Measurements from ENCODE around the gene FAM107B.
"Not testable (repeated sequence)": the region's sequence is repeated elsewhere in the genome, so short reads cannot be mapped to it uniquely, and the experiment has no call there.

Gene FAM107B

GRCh38 chr10:14600065-14600464 lies 174.6 kb downstream of the FAM107B start:
- DNase-seq (ENCODE audit: low spot score) = no peak

- no peak for DNase-seq (ENCODE audit: low spot score)
Observed at GRCh38 chr10:14598809-14599764, 175.6 kb downstream of the FAM107B start.

DNA sequence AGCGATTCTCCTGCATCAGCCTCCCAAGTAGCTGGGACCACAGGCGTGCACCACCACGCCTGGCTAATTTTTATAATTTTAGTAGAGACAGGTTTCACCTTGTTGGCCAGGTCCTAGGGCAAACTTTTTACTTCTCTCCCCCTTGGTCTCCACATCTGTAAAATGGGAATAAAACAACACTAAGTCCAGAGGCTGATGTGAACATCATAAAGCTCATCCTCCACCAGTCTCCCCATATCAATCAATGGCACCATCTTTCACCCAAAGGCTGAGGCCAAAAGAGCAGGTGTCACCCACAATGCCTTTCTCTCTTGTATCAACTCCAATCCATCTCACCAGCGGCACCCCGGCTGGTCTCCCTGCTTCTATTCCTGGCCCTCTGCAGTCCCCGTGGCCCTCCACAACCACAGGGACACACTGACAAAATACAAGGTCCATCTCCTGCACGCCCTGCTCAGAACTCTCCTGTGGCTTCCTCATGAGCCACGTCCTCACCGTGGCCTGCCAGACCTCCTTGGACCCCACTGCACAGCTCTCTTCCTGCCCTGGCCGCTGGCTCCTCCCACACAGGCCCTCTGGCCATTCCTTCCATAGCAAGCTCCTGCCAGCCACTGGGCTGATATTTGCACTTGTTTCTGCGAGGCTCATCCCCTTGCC lies 179.0 kb downstream of the FAM107B start:
- no peak for DNase-seq (ENCODE audit: low spot score)

GRCh38 chr10:14594878-14595525 lies 179.7 kb downstream of the FAM107B start:
- no peak for DNase-seq (ENCODE audit: low spot score)

- no peak for DNase-seq (ENCODE audit: low spot score)
Observed at GRCh38 chr10:14593806-14594205, 180.9 kb downstream of the FAM107B start.

GRCh38 chr10:14592566-14592965 lies 182.1 kb downstream of the FAM107B start:
- DNase-seq (ENCODE audit: low spot score) = no peak

- no peak for DNase-seq (ENCODE audit: low spot score)
Observed at GRCh38 chr10:14592026-14592425, 182.7 kb downstream of the FAM107B start.

DNA sequence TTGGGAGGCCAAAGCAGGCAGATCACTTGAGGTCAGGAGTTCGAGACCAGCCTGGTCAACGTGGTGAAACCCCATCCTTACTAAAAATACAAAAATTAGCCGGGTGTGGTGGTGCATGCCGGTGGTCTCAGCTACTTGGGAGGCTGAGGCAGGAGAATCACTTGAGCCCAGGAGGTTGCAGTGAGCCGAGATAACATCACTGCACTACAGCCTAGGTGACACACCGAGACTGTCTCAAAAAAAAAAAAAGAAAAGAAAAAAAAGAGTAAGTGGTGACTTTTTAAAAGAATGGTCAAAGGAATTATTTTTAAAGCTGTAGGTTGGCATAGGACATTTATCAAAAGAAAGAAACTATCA lies 185.8 kb downstream of the FAM107B start:
- DNase-seq (ENCODE audit: low spot score) = not testable (repeated sequence)

DNA sequence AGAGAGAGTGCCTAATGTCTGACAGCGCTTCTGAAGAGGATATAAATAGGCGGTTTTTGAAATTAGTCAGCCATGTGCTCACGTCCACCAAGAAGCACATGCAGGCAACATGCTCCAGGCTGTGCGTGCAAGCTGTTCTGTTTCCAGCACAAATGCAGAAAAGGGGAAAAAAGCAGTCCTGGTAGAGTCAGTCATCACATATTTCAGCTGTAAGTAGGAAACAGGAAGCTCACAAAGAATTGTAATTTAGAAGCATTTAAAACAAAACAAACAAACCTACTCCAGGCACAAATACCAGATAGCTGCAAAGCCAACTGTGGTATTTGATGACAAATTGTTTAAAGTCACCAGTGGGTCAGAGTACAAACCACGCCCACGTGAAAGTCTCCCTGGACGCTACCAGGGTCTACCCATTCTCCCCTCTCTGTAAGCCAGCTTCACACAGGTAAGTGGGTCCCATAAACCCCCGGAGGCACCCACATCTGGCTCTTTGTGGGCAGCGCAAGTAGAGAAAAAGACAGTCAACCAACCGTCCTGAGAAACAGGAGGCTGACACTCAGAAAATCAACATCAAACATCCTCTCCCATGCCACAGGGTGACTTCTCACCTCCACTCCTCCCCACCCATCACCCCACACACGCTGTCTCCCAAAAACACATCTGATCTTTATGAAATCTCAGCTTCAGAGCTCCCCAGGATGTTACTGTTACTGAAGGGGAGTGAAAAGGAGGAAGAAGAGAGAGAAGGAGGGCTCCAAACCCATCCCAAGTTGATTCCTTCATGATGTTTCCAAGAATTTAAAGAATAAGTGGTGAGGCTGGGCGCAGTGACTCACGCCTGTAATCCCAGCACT lies 186.4 kb downstream of the FAM107B start:
- DNase-seq (ENCODE audit: low spot score) = no peak

GRCh38 chr10:14587540-14588083 lies 187.1 kb downstream of the FAM107B start:
- no peak for DNase-seq (ENCODE audit: low spot score)

DNA sequence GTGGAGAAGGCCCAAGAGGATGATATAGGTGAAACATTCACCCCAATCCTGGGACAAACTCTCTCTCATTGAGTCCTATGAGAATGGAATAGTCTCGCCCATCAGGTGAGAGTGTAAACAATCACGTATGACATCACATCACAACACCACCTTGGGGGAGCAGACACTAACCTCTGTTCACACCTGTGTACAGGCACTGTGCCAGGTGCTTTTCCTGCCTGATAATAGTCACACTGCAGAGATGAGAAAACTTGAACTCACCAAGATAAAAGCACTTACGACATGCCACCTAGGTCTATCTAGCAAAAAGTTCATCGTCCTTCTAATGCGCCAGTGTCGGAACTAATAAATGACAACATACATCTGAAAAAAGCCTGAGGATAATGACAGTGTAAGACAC lies 187.8 kb downstream of the FAM107B start:
- DNase-seq (ENCODE audit: low spot score) = no peak

- no peak for DNase-seq (ENCODE audit: low spot score)
Observed at GRCh38 chr10:14585287-14586193, 189.2 kb downstream of the FAM107B start.

- no peak for DNase-seq (ENCODE audit: low spot score)
Observed at GRCh38 chr10:14584661-14585060, 190.0 kb downstream of the FAM107B start.

GRCh38 chr10:14583967-14584366 lies 190.7 kb downstream of the FAM107B start:
- DNase-seq (ENCODE audit: low spot score) = no peak

GRCh38 chr10:14583252-14583651 lies 191.4 kb downstream of the FAM107B start:
- DNase-seq (ENCODE audit: low spot score) = no peak

- DNase-seq (ENCODE audit: low spot score) = no peak
Observed at GRCh38 chr10:14581553-14582321, 193.0 kb downstream of the FAM107B start.

DNA sequence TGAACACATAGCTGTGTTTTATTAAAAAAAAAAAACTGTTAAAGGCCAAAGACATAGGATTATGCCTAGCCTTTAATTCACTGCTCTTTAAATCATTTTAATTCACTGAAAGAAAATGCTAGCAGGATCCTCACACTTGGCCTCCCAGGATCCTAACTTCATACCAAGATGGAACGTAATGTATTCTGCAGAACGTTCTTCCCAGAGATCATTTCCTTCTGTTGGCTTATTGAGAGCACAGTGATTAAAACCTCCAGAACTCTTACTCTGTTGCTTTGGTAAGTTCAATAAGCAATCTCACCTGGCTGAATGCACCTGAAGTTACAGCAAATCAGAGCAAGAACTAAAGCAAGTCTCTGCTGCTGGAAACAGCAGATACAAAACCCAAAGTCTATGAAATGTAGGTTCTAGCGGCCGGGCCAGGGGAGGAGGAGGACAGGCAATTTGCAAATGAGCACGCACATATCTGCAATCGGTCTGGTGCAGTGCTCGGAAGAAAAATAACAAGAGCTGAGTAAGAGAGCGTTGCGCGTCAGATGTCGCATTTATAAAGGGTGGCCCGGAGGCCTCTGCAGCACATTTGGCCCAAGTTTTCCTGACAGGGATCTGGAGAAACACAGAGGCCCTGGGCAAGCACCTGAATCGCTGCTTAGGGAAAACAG lies 193.9 kb downstream of the FAM107B start:
- no peak for DNase-seq (ENCODE audit: low spot score)

- no peak for DNase-seq (ENCODE audit: low spot score)
Observed at GRCh38 chr10:14579405-14579804, 195.3 kb downstream of the FAM107B start.
